H9 (cell line): ENCODE results near the gene OTOF. TPM values are rescaled to one million over a fixed set of nuclear protein-coding genes. Genes with fewer than 3 reads are reported as not detected.

ENCODE experiments used
- DNase-seq: peaks from one replicate; pipeline ENCODE4 v3.0.0-alpha.2; 2017
- H2AFZ ChIP-seq: one replicate; pipeline ENCODE4 v1.6.1; 2013; ENCODE audit warnings: mild to moderate bottlenecking, low read length, control low read depth, moderate library complexity
- H2AK5ac ChIP-seq: 2 replicates; pipeline ENCODE4 v1.6.1; 2013; ENCODE audit warnings: low read length, control low read depth, mixed read lengths; ENCODE audit not compliant: insufficient read length
- H2BK120ac ChIP-seq: one replicate; pipeline ENCODE4 v1.6.1; 2013; ENCODE audit warnings: low read depth, mild to moderate bottlenecking, low read length, control low read depth, inconsistent platforms; ENCODE audit not compliant: poor library complexity, severe bottlenecking
- H2BK12ac ChIP-seq: 2 replicates; pipeline ENCODE4 v1.6.1; 2013; ENCODE audit warnings: low read length, control low read depth, mixed read lengths, low read depth; ENCODE audit not compliant: insufficient read length
- H2BK15ac ChIP-seq: 2 replicates; pipeline ENCODE4 v1.6.1; 2013; ENCODE audit warnings: low read depth, low read length, control low read depth
- H2BK20ac ChIP-seq: one replicate; pipeline ENCODE4 v1.6.1; 2013; ENCODE audit warnings: low read depth, mild to moderate bottlenecking, low read length, control low read depth, inconsistent platforms; ENCODE audit not compliant: poor library complexity, severe bottlenecking
- H2BK5ac ChIP-seq: 2 replicates; pipeline ENCODE4 v1.6.1; 2013; ENCODE audit warnings: low read length, control low read depth, mixed read lengths; ENCODE audit not compliant: insufficient read length
- H3K14ac ChIP-seq: 2 replicates; pipeline ENCODE4 v1.6.1; 2013; ENCODE audit warnings: low read length, control low read depth; ENCODE audit not compliant: insufficient read depth
- H3K18ac ChIP-seq: 2 replicates; pipeline ENCODE4 v1.6.1; 2013; ENCODE audit warnings: low read depth, mild to moderate bottlenecking, mixed read lengths, low read length, control low read depth; ENCODE audit not compliant: insufficient read length
- H3K23ac ChIP-seq: 2 replicates; pipeline ENCODE4 v1.6.1; 2013; ENCODE audit warnings: low read length, control low read depth, mixed read lengths, low read depth; ENCODE audit not compliant: insufficient read length
- H3K23me2 ChIP-seq: 2 replicates; pipeline ENCODE4 v1.6.1; 2013; ENCODE audit warnings: low read depth, mild to moderate bottlenecking, mixed read lengths, low read length, control low read depth; ENCODE audit not compliant: insufficient read length, poor library complexity, severe bottlenecking
- H3K27ac ChIP-seq: 2 replicates; pipeline ENCODE4 v1.5.1; 2013; ENCODE audit warnings: low read length, control low read depth, mixed read lengths, low read depth; ENCODE audit not compliant: insufficient read length
- H3K27me3 ChIP-seq: 2 replicates; pipeline ENCODE4 v1.6.1; 2013; ENCODE audit warnings: low read length, control low read depth, inconsistent platforms; ENCODE audit not compliant: insufficient read depth
- H3K4ac ChIP-seq: 2 replicates; pipeline ENCODE4 v1.6.1; 2013; ENCODE audit warnings: low read depth, mild to moderate bottlenecking, control low read depth, inconsistent platforms, low read length, moderate library complexity
- H3K4me1 ChIP-seq: 2 replicates; pipeline ENCODE4 v1.6.1; 2013; ENCODE audit warnings: low read length, control low read depth, inconsistent platforms; ENCODE audit not compliant: insufficient read depth
- H3K4me2 ChIP-seq: 2 replicates; pipeline ENCODE4 v1.6.1; 2013; ENCODE audit warnings: low read length, control low read depth, mixed read lengths; ENCODE audit not compliant: insufficient read length, insufficient read depth
- H3K56ac ChIP-seq: 2 replicates; pipeline ENCODE4 v1.6.1; 2013; ENCODE audit warnings: low read depth, mild to moderate bottlenecking, mixed read lengths, low read length, control low read depth; ENCODE audit not compliant: insufficient read length
- H3K79me1 ChIP-seq: 2 replicates; pipeline ENCODE4 v1.6.1; 2013; ENCODE audit warnings: low read depth, mild to moderate bottlenecking, moderate library complexity, low read length, control low read depth, inconsistent platforms; ENCODE audit not compliant: insufficient read depth, poor library complexity, severe bottlenecking
- H3K79me2 ChIP-seq: 2 replicates; pipeline ENCODE4 v1.6.1; 2013; ENCODE audit warnings: low read length, control low read depth, inconsistent platforms; ENCODE audit not compliant: insufficient read depth
- H3K9ac ChIP-seq: 2 replicates; pipeline ENCODE4 v1.6.1; 2013; ENCODE audit warnings: low read length, control low read depth, mixed read lengths; ENCODE audit not compliant: insufficient read length; ENCODE audit errors: extremely low read depth
- H3K9me3 ChIP-seq: one replicate; pipeline ENCODE4 v1.6.1; 2013; ENCODE audit warnings: low read depth, low read length, inconsistent platforms; ENCODE audit not compliant: control insufficient read depth
- H3T11ph ChIP-seq: one replicate; pipeline ENCODE4 v1.6.1; 2013; ENCODE audit warnings: mild to moderate bottlenecking, low read length, control low read depth, inconsistent platforms
- H4K20me1 ChIP-seq: one replicate; pipeline ENCODE4 v1.6.1; 2013; ENCODE audit not compliant: control insufficient read depth, insufficient read length, insufficient read depth
- H4K5ac ChIP-seq: 2 replicates; pipeline ENCODE4 v1.6.1; 2013; ENCODE audit warnings: low read depth, mild to moderate bottlenecking, mixed read lengths, low read length, control low read depth; ENCODE audit not compliant: insufficient read length
- H4K8ac ChIP-seq: replicated peaks from 2 replicates; pipeline ENCODE4 v1.6.1; 2013; ENCODE audit warnings: low read length, control low read depth, mixed read lengths, low read depth; ENCODE audit not compliant: insufficient read length
- H4K91ac ChIP-seq: 2 replicates; pipeline ENCODE4 v1.6.1; 2013; ENCODE audit warnings: low read depth, mild to moderate bottlenecking, moderate library complexity, mixed read lengths, low read length, control low read depth; ENCODE audit not compliant: insufficient read length
- H3K27ac Mint-ChIP-seq, 3 experiments: 2 replicates in 2 of 3; 3 replicates in 1 of 3; pipeline ENCODE4 v1.8.0; 2020 to 2021; ENCODE audit warnings: mixed read lengths in 3 of 3, mild to moderate bottlenecking in 1 of 3, moderate library complexity in 1 of 3
- H3K27me3 Mint-ChIP-seq: 2 replicates; pipeline ENCODE4 v1.8.0; 2021; ENCODE audit warnings: low read depth, mild to moderate bottlenecking, moderate library complexity, mixed read lengths
- H3K36me3 Mint-ChIP-seq, 3 experiments: 2 replicates in 2 of 3; 3 replicates in 1 of 3; pipeline ENCODE4 v1.8.0; 2020 to 2021; ENCODE audit warnings: low read depth in 3 of 3, mixed read lengths in 3 of 3; ENCODE audit not compliant: insufficient read depth in 1 of 3
- H3K4me1 Mint-ChIP-seq, 2 experiments: 2 replicates each; pipeline ENCODE4 v1.8.0; 2020; ENCODE audit warnings: mixed read lengths in 2 of 2
- H3K4me3 Mint-ChIP-seq, 2 experiments: 2 replicates in 1 of 2; 3 replicates in 1 of 2; pipeline ENCODE4 v1.8.0; 2020 to 2021; ENCODE audit warnings: mild to moderate bottlenecking in 2 of 2, mixed read lengths in 2 of 2, moderate library complexity in 1 of 2
- H3K9me3 Mint-ChIP-seq, 2 experiments: 2 replicates in 1 of 2; 3 replicates in 1 of 2; pipeline ENCODE4 v1.8.0; 2020; ENCODE audit warnings: mild to moderate bottlenecking in 2 of 2, mixed read lengths in 2 of 2, moderate library complexity in 1 of 2
- CTCF ChIP-seq: fragments of 200-600 bp; sonication (generic); conservative IDR thresholded peaks from 3 replicates; pipeline ENCODE4 v1.8.0; 2021; ENCODE audit warnings: antibody characterized with exemption, mild to moderate bottlenecking
- WGBS: extraction: QIAGEN DNeasy Blood & Tissue Kit; methylation state at CpG from one replicate; pipeline ENCODE4 v1.1.7; 2013; ENCODE audit warnings: missing lambda C conversion rate, low lambda C conversion rate, mixed read lengths; ENCODE audit not compliant: insufficient read length; ENCODE audit errors: extremely low coverage; 5-methylcytosine and 5-hydroxymethylcytosine counted together
- total RNA-seq: library from RNA; stranded (reverse); gene quantifications from 2 replicates; pipeline ENCODE4 v1.2.1, GENCODE V29; 2021

The OTOF gene
- total RNA-seq, 1 experiment from 2014 or later = 0.35 TPM

- peaks cover 3% of the 10 kb centered on the region for H3K27me3 Mint-ChIP-seq
- Histone ChIP-seq H3K79me2 (no peaks in the 10 kb centered on the region), H3T11ph (no peak overlapping the region), H4K5ac (no peak overlapping the region), H3K18ac (no peak overlapping the region), H2BK120ac (no peak overlapping the region), H2BK20ac (no peak overlapping the region), H4K20me1 (peaks cover 3% of the 10 kb centered on the region), H2AFZ (no peak overlapping the region), H2BK15ac (no peak overlapping the region), H2BK5ac (no peak overlapping the region), H3K9ac (no peak overlapping the region), H3K79me1 (no peaks in the 10 kb centered on the region), H3K4me1 (no peaks in the 10 kb centered on the region), H3K27me3 (no peaks in the 10 kb centered on the region), H3K56ac (no peak overlapping the region), H2BK12ac (no peak overlapping the region), H3K27ac (no peak overlapping the region), H2AK5ac (no peak overlapping the region), H3K9me3 (no peaks in the 10 kb centered on the region), H3K23ac (no peak overlapping the region), H3K23me2 (no peaks in the 10 kb centered on the region), H4K91ac (no peak overlapping the region), H3K14ac (no peak overlapping the region; the same call in 1 of the 2 replicates), H4K8ac (no peak overlapping the region), H3K4ac (no peak overlapping the region), H3K4me2 (no peak overlapping the region)
- peaks cover 0 to 3% of the 10 kb centered on the region in 2 experiments; a peak in 1 of 4 replicates for H3K4me1 Mint-ChIP-seq
- peak overlapping the region in 1 of 3 experiments; percentile 62; a peak in 1 of 7 replicates for H3K27ac Mint-ChIP-seq
- no peak overlapping the region; a peak in 1 of 5 replicates for H3K4me3 Mint-ChIP-seq
- H3K36me3 Mint-ChIP-seq = no peaks in the 10 kb centered on the region
- no CpG with 5 or more reads among the region's 13 CpGs for WGBS
- TF ChIP-seq CTCF = no peak
- H3K9me3 Mint-ChIP-seq = no peaks in the 10 kb centered on the region; a peak in 2 of 5 replicates
- DNase-seq = no peak
Observed at GRCh38 chr2:26483957-26484565, 6.1 kb upstream of the OTOF start.
